ENCODE data around the gene DIAPH1.

The DIAPH1 gene
- total RNA-seq: 243 to 385 reads per million in 2 donors

DNA sequence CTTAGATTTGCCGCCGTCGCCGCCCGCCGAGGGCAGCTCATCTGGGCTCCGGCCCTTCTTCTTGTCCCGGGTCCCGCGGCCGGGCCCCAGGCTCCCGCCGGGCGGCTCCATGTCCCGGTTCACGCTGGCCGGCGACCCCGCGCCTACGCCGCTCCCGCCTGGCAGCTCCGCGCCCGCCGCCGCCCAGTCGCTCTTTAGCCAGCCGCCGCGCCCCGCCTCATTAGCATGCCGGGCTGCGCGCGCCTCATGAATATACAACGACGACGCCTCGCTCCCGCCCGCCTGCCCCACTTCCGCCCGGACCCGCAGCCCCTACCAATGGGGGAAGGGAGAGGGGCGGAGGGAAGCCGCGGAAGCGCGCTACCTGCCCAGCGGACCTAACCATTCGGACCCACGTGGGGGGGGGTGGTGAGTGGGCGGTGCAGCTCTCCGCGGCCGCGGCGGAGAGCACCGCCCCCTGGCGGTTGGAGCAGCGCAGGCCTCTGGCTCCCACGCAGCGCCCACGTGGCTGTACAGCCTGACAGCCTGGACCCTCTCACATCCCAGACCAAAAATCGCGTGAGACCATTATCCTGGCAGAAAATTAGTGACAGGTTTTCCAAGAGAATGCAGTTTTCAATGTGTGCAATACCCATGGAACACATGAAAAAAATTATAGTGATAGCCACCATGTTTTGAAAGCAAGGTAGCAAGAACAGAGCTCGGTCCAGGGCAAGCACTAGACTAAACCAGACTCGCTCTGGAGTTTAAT is at the start of gene DIAPH1:
TSS of gene DIAPH1 (minus strand) at position 197 of the 751 bp plus-strand sequence. CDS start at position 111, 86 bp downstream.
- DNase-seq: peak; percentile 96 to 99 (median 98)

DNA sequence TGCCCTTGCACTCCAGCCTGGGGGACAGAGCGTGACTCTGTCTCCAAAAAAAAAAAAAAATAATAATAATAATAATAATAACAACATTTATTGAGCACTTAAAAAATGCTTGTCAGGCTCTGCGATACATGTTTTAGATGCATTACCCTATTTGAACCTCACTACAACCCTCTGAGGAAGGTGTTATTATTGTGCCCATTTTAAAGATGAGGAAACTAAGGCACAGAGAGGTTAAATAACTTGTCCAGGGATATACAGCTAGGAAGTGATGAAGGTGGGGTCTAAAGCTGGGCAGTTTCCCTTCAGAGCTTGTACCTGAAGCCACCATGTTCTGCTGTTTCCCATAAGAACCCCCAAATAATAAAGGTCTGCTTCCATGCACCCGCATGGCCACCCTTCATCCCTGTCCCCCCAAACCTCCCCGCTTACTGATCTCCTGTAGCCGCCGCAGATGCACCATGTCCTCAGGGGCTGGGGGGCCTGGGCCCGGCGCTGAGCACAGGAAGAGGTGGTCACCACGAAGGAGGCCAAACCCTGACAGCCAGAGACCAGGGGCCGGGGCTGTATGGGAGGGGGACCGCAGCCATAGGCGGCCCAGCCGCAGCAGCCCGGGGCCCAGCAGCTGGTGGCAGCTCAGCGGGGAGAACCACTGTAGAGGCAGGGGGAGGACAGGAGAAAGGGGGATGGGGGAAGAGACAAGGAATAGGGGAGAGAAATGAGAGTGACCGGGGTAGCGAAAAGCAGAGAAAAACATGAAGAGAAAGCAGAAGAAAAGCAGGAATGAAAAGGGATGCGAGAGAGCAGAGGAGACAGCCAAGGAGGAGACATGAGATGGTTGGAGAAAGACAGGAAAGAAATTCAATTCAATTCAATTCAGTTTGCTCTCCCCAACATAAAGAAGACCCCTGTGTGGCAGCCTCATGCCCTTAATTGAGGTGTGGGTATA is 47.5 kb upstream of the DIAPH1 start:
- DNase-seq: no peak

DNA sequence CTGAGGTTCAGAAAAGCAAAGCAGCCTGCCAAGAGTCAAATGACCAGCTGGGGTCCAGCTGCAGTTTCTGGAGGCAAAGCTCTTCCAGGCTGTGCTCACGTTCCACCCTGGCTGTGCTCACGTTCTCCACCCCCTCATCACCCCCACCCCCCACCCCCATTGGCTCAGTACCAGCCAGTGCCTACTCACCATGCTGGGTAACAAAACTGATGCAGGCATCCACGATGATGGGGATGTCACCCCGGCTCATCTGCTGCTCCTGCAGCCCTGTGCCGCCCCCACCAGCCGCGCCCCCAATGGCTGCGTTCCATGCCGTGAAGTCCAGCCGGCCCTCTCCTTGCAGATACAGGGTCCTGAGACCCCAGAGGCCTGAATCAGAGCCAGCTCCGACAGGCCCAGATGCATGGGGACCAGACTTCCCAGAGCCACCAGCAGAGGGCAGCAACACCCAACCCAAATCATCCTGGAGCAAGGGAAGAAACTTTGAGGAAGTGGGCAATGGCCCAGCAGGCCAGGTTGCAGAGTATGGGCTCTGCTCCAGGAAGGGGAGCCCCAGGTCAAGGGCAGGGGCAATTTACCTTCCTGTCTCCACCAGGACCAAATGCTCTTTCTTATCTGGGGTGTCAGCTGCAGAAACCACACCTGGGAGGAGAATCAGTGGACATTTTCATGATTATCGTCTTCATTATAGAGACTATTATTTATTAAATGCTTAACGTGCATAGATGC is 46.1 kb upstream of the DIAPH1 start:
- DNase-seq: peak; percentile 42 to 67 (median 52)

DNA sequence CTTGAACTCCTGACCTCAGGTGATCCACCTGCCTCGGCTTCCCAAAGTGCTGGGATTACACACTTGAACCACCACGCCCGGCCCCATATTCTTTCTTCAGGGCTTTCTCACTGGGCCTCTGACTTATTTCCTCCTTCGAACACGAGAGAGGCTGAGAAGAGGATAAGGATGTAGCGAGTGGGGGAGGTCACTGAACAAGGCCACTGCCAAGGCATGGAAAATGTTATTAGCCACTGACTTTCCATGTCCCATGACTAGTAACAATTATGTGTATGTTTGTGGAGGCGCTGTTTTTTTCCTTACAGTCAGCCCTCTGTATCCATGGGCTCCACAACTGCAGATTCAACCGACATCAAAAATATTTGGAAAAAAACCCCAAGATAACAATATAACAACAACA is 44.7 kb upstream of the DIAPH1 start:
- DNase-seq: no peak

DNA sequence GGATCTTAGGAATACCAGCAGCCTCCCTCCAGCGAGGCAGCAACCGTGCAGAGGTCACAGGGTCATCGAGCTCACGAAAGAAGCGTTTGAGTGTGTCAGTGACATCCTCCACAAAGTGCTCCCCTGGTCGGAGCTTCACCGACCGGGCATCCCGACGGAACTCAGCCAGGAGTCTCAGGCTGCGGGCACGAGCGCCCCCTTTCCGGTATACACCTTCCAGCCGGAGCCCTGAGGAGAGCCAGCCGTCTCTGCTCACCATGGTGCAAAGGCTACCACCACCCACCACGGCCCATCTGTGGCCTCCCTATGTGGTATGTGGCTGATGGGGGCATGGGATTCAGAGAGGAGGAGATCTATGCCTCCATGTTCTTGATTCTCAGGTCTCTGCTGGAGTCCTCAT is 43.2 kb upstream of the DIAPH1 start:
- no peak for DNase-seq

DNA sequence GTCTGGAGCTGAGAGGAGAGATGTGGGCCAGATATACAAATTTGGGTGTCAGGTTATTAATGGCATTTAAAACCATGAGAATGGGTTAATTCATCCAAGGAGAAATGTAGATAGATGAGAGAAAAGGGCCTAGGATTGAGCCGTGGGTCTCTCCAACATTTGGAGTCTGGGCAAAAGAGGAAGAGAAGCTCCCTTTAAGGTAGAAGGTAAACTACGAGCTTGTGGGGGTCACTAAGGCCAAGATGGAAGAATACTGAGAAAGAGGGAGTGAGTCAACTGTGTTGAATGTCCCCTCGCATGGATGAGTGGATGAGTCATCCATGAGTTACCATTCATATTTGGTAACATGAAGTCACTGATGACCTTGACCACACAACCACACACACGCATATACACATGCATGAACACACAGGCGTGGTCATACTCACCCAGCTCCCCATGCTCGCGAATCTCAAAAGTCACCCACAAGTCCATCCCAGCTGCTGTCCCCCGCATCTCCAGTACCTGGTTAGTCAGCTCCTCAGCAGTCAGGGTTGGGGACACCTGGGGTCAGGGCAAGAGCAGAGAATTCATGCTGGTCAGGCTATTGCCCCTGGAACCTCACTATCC is 39.2 kb upstream of the DIAPH1 start:
- no peak for DNase-seq

DNA sequence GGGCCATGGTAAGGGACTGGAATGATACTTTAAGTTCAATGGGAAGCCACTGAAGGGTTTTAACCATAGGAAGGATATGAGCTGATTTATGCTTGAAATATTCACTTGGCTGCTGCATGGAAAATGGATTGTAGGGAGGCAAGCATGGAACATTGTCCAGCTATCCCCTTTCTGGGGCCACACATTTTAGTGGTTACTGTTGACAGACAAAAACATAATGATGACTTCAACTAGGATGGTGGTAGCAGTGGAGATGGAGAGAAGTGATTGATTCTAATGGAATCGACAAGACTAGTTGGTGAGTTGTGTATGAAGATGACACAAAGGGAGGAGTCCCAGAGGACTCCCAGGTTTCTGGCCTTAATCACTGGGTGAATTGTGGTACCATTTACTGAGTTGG is 38.6 kb upstream of the DIAPH1 start:
- DNase-seq: no peak

DNA sequence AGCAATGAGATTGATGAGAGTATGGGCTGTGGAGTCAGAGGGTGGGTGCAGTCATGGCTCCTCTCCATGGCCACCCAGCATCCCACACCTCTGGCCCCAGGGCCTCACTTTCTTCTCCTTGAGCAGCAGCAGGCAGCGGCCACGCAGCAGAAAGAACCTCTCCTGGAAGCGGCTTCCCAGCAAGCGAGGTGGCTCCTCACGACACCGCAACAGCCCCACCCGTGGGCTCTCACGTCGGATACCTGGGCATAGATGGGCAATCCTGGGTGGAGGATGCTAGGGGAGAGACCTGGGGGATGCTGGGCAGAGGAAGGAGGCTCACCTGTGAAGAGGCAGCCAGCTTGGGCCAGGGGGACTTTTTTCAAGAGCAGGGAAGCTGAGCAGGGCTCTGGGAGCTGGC is 37.6 kb upstream of the DIAPH1 start:
- DNase-seq: no peak

DNA sequence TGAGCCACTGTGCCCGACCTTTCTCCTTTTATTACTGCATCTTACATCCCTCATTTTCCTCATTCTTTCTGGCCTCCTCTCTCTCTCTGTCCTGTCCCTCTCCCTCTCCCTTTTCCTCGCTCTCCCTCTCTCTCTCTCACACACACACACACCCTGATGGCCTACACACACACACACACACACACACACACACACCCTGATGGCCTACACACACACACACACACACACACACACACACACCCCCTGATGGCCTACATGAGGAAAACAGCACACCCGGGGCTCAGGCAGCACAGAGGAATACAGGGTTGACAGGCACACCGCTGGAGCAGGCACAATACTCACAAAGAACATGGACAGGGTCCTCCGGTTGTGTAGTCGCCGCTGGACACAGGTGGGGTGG is 36.2 kb upstream of the DIAPH1 start:
- DNase-seq: no peak

DNA sequence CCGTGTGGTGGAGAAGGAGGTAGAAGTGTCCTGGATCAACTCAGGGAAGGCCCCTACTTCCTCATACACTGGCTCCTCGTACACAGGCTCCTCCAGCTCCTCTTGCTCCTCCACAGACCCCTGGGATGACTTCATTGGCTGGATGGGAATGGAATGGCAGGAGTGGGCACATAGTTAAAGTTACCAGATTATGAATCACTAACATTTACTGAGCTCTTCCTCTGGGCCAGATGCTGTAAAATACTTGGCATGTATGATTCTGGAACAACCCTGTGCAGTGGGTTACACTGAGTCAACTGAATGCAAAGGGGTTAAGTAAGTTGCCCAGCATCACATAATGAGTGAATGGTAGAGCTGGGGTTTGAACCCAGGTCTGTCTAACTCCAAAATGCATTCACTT is 35.5 kb upstream of the DIAPH1 start:
- DNase-seq: no peak

DNA sequence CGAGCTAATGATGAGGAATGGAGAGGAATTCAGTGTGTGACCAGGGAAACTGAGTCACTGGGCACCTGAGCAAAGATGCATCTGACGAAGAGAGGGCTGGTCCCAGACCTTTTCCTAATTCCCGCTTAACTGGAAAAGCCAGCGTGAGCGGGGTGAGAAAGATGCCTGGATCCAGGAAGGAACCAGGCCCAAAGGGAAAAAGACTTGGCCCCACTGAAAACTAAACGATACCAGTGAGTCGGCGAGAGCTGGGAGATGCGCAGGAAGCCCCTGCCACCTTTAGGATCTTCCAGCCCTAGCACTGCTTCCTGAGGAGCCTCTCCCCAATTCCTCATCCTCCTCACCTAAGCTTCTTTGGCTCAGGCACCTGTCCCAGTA is 32.9 kb upstream of the DIAPH1 start:
- no peak for DNase-seq

DNA sequence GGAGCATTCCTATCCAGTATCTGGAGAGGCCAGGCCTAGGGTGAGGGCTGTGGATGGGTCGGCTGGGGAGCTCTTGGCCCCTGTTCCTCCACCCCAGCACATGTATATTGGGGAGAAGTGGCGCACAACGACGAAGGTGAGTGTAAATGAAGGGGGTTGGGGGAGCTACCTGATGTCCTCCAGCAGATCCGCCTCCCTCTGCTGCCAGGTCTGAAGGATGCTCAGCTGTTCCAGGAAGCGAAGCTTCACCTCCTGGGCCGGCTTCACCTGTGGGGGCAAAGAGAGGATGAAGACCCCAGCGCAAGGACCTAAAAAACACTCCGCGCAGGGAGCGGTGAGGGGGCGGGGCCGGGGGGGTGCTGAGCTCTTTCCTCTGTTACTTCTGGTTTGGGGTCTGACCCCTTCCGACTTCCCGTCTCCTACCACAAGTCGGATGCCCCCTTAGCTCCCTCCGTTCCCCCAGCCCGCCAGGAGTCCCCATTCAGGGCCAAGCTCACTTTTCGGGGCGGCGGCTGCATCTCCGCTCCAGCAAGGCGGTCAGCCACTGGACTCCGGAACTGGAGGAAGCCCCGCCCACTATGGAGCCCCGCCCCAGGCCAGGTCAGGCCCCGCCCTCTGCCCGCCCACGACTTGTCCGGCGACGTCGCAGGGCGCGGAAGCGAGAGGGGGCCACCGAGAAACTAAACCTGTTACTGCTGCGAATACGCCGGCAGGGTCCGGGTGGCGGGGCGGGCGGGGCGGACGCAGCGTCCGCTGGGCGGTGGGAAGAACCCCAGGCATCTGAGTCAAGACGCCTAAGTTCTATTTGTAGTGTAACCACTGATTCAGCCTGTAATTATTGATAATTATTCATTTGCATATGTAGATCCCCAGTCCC is 32.3 kb upstream of the DIAPH1 start, which contains the start of gene FCHSD1:
TSS of gene FCHSD1 (minus strand) at position 568 of the 877 bp plus-strand sequence. CDS start at position 518, 50 bp downstream.
- peak; percentile 67 to 83 (median 74) for DNase-seq

DNA sequence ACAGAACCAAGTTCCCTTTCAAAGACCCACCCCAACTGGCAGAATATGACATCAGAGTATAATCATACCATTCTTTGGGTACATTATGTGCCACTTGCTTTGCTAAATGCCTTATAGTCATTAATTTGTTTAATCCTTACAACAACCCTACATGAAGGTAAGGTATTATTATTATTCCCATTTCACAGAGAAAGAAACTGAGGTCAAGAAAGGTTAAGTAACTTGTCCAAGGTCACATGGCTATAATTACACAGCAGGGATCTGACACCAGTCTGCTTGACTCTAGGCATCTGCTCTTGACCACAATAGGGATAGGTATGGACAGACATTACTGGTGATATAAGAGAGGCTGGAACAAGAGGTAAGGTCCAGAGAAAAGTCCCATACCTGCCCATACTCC is 31.2 kb upstream of the DIAPH1 start:
- DNase-seq: no peak

DNA sequence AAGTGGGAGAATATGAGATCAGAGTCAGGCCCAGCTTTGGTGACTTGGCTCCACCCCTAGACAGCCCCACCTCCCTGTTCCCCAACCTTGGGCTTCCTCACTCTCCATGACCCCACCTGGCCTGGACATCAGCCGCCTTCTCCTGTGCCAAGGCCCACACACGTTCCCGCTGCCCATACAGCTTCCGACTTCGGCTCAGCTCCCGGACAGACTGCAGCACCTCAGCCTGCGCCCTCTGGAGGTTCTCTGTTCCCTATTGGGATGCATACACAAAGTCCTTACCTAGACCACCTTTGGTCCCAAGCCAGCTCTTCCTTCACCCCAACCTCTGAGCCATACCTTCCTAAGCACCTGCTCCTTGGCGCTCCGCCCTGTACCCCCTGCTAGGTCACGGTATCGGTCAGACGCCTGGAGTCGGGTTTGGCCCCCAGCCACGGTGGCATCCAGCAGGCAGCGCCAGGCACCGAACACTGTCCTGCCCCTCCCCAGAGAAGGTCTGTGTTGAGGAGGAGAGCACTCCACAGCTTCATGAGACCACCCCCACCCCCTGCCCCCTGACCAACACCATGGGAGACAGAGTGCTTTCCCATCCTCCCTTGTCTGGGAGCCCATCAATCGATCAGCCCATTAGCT is 30.4 kb upstream of the DIAPH1 start:
- no peak for DNase-seq

DNA sequence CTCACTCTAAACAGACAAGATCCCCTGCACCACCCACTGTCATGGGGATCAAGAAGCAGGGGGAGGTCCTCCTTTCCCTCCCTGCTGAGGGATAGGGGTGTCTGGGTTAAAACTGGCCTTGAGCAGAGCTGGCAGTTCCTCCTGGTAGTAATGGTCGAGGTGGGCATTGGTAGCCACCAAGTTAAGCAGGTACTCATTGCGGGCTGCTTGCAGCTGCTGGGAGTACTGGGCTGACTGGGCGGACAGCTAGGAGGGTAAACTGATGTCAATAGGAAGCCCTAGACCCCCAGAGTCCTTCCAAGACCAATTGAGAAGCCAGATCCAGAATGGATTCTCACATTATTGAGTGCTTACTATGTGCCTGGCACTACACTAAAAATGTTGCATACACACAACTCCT is 29.1 kb upstream of the DIAPH1 start:
- DNase-seq: no peak

DNA sequence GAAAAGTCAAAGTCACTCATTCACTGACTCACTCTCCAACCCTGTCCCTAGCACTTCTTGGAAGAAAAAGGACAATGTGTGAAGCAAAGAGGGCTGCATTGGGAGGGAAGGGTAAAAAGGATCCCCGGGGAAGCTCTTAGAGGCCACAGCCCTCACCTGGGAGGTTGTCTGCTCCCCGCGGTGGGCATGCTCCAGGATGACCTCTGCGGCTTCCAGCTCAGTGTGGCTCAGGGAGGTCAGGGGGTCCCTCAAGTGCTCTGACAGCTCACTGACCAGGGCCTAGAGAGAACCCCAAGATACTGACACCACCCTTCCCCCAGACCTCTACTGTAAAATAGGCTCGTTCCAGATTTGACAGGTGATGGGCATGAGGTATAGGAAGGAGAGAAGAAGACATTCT is 28.4 kb upstream of the DIAPH1 start:
- DNase-seq: no peak

DNA sequence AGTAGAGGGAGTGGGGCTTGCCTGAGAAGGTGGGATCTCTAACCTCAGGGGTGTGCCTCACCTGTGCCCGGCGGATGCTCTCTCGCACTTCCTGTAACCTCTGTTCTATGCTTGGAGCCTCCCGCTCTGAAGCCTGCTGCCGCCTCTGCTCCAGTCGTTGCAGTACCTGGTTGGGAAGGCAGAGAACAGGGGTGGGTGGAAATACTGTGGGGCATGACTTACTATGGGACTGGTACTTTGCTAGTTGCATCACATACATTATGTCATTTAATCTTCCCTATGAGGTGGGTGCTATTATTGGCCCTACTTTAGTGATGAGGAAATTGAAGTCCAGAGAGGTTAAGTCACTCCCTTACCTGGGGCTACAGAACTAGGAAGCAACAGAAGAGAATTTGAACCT is 27.2 kb upstream of the DIAPH1 start:
- no peak for DNase-seq

DNA sequence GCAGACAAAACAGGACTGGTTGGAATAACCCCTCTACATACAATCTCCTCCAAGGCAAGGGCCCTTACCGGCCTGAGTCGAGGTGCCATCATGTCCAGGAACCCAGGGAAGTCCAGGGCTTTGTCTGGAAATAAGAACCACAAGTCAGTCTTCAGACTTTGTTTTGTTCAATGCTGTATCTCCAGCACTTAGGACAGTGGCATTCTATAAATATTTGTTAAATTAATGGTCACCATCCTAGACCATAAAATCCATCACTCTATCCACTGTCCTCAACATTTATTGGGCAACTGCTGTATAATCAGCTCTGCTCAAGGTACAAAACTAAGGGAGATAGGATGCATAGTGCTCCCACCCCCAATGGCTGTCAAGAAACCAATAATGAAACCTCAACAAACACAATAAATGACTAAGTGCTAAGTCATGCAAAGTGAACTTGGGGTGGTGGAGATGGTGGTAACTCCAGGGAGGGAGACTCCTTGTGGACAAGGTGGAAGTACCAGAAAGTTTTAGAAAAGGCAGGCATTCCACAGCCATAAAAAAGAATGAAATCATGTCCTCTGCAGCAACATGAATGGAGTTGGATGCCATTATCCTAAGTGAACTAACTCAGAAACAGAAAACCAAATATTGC is 23.0 kb upstream of the DIAPH1 start:
- DNase-seq: peak in 1 of 5 experiments; percentile 72

DNA sequence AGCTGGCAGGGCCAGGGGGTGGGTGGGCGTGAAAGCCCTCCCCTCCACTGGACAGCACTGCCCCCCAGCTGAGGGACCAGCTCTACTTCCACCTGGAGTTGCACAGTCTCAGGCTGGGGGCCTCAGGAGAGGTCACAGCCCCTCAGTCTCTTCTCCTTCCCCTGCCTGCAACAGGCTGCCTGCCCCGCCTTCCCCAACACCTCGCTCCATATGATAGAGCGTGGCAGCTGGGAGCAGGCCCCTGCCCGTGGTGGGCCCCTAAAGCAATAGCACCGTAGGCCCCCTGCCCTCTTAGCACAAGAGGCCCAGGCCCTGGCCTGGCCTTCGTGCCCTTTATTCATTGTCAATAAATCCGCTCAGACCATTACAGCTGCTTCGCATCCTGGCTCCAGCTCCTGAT is 21.9 kb upstream of the DIAPH1 start:
- DNase-seq: no peak

DNA sequence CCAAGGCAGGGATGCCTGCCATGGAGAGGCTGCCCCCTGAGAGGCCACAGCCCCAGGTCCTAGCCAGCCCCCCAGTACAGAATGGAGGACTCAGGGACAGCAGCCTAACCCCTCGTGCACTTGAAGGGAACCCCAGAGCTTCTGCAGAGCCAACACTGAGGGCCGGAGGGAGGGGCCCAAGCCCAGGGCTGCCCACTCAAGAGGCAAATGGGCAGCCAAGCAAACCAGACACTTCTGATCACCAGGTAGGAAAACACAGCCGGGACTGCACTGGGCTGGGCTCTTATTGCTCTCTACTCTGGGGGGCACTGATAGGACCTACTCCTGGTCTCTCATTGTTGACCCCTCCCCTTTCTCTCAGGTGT is 21.2 kb upstream of the DIAPH1 start:
- no peak for DNase-seq

Data from T-helper 2 cell (primary cell).